Stimulated activated CD8-positive, alpha-beta memory T cell treated with anti-CD3 and anti-CD28 coated beads, Interleukin-12 subunit alpha, Interleukin-12 subunit beta, amount 100 ng/mL, for 4 hours (primary cell): Measurements from ENCODE around the gene HOMER3.
"Not testable (repeated sequence)": the region's sequence is repeated elsewhere in the genome, so short reads cannot be mapped to it uniquely, and the experiment has no call there.

ENCODE experiments used
- DNase-seq: peaks from one replicate; pipeline ENCODE4 v3.0.0-alpha.2; 2020; ENCODE audit warnings: low read depth

The HOMER3 gene

GRCh38 chr19:18952364-18953003 lies 11.5 kb upstream of the HOMER3 start:
- not testable (repeated sequence) for DNase-seq

GRCh38 chr19:18951721-18952281 lies 10.8 kb upstream of the HOMER3 start:
- no peak for DNase-seq

- DNase-seq: no peak
Observed at GRCh38 chr19:18949858-18950257, 8.8 kb upstream of the HOMER3 start.

GRCh38 chr19:18948976-18949356 lies 7.9 kb upstream of the HOMER3 start:
- DNase-seq: no peak

- no peak for DNase-seq
Observed at GRCh38 chr19:18948075-18948975, 7.3 kb upstream of the HOMER3 start.

GRCh38 chr19:18946918-18947317 lies 5.9 kb upstream of the HOMER3 start:
- no peak for DNase-seq

GRCh38 chr19:18946335-18946734 lies 5.3 kb upstream of the HOMER3 start:
- no peak for DNase-seq

GRCh38 chr19:18945297-18945696 lies 4.3 kb upstream of the HOMER3 start:
- no peak for DNase-seq

- DNase-seq: no peak
Observed at GRCh38 chr19:18943465-18943864, 2.4 kb upstream of the HOMER3 start.

GRCh38 chr19:18942692-18943091 lies 1.7 kb upstream of the HOMER3 start:
- DNase-seq: no peak

- no peak for DNase-seq
Observed at GRCh38 chr19:18941628-18942354, 774 bp upstream of the HOMER3 start.

GRCh38 chr19:18939922-18940768 lies 872 bp downstream of the HOMER3 start:
- no peak for DNase-seq

GRCh38 chr19:18939163-18939562 lies 1.9 kb downstream of the HOMER3 start:
- no peak for DNase-seq

- DNase-seq: no peak
Observed at GRCh38 chr19:18933297-18933696, 7.7 kb downstream of the HOMER3 start.

GRCh38 chr19:18932216-18932841 lies 8.7 kb downstream of the HOMER3 start:
- peak; percentile 49 for DNase-seq

GRCh38 chr19:18931316-18932162 lies 9.5 kb downstream of the HOMER3 start:
- DNase-seq: no peak

GRCh38 chr19:18929311-18929710 lies 11.7 kb downstream of the HOMER3 start:
- no peak for DNase-seq

GRCh38 chr19:18928018-18928805 lies 12.8 kb downstream of the HOMER3 start:
- DNase-seq: no peak

GRCh38 chr19:18924684-18925213 lies 16.3 kb downstream of the HOMER3 start:
- no peak for DNase-seq
